Measurements from ENCODE around the gene GPR132. TPM values are rescaled to one million over a fixed set of nuclear protein-coding genes. Genes with fewer than 3 reads are reported as not detected.

Gene GPR132
- total RNA-seq, 1 experiment from 2014 or later: 0.20 TPM

DNA sequence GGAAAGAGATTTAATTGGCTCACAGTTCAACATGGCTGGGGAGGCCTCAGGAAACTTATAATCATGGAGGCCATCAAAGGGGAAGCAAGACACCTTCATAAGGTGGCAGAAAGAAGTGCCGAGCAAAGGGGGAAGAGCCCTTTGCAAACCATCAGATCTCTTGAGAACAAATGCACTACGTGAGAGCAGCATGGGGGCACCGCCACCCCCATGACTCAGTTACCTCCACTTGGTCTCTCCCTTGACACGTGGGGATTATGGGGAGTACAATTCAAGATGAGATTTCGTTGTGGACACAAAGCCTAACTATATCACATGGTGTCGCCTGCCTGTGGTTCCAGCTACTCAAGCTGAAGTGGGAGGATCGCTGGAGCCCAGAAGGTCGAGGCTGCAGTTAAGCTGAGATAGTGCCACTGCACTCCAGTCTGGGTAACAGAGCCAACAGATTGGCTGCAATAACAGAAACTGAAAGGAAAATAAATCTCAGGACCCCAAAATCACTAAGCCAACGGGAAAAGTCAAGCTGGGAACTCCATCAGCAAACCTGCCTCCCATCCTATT lies 34.3 kb downstream of the GPR132 start:
- TF ChIP-seq, protein P1, sequence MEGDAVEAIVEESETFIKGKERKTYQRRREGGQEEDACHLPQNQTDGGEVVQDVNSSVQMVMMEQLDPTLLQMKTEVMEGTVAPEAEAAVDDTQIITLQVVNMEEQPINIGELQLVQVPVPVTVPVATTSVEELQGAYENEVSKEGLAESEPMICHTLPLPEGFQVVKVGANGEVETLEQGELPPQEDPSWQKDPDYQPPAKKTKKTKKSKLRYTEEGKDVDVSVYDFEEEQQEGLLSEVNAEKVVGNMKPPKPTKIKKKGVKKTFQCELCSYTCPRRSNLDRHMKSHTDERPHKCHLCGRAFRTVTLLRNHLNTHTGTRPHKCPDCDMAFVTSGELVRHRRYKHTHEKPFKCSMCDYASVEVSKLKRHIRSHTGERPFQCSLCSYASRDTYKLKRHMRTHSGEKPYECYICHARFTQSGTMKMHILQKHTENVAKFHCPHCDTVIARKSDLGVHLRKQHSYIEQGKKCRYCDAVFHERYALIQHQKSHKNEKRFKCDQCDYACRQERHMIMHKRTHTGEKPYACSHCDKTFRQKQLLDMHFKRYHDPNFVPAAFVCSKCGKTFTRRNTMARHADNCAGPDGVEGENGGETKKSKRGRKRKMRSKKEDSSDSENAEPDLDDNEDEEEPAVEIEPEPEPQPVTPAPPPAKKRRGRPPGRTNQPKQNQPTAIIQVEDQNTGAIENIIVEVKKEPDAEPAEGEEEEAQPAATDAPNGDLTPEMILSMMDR (conservative IDR thresholded peaks at IDR 0.05): no peak
- Histone ChIP-seq H3K4me2 (ENCODE audit: insufficient read depth, insufficient read length, low read length) (no peak overlapping the region), H3K23ac (ENCODE audit: insufficient read length, low read depth, low read length) (no peak overlapping the region), H2BK12ac (ENCODE audit: insufficient read length, low read depth, low read length) (no peak overlapping the region), H3K9ac (ENCODE audit: extremely low read depth, insufficient read length, low read length) (no peak overlapping the region), H2BK5ac (ENCODE audit: insufficient read length, low read length) (no peak overlapping the region), H3K23me2 (ENCODE audit: insufficient read length, low read depth, low read length, poor library complexity, severe bottlenecking) (no peaks in the 10 kb centered on the region), H3K79me1 (ENCODE audit: insufficient read depth, low read depth, low read length, poor library complexity, severe bottlenecking) (no peaks in the 10 kb centered on the region), H4K5ac (ENCODE audit: insufficient read length, low read depth, low read length) (no peak overlapping the region), H3K9me3 (ENCODE audit: control insufficient read depth, low read depth, low read length) (no peaks in the 10 kb centered on the region), H2BK20ac (ENCODE audit: low read depth, low read length, poor library complexity, severe bottlenecking) (no peak overlapping the region), H3K14ac (ENCODE audit: insufficient read depth, low read length) (no peak overlapping the region), H3K56ac (ENCODE audit: insufficient read length, low read depth, low read length) (no peak overlapping the region), H3K4ac (ENCODE audit: low read depth, low read length) (no peak overlapping the region), H2AFZ (ENCODE audit: low read length) (no peak overlapping the region), H2AK5ac (ENCODE audit: insufficient read length, low read length) (no peak overlapping the region), H4K8ac (replicated peaks; ENCODE audit: insufficient read length, low read depth, low read length) (no peak overlapping the region), H2BK120ac (ENCODE audit: low read depth, low read length, poor library complexity, severe bottlenecking) (no peak overlapping the region), H3K27me3 (ENCODE audit: insufficient read depth, low read length) (peaks cover 3% of the 10 kb centered on the region; the same call in 1 of the 2 replicates), H2BK15ac (ENCODE audit: low read depth, low read length) (no peak overlapping the region), H3K4me1 (ENCODE audit: insufficient read depth, low read length) (no peaks in the 10 kb centered on the region; the same call in 1 of the 2 replicates), H4K20me1 (ENCODE audit: control insufficient read depth, insufficient read depth, insufficient read length) (no peaks in the 10 kb centered on the region), H3T11ph (ENCODE audit: low read length) (no peak overlapping the region), H3K27ac (ENCODE audit: insufficient read length, low read depth, low read length) (no peak overlapping the region), H3K79me2 (ENCODE audit: insufficient read depth, low read length) (no peaks in the 10 kb centered on the region), H4K91ac (ENCODE audit: insufficient read length, low read depth, low read length) (no peak overlapping the region), H3K18ac (ENCODE audit: insufficient read length, low read depth, low read length) (no peak overlapping the region)
- Mint-ChIP-seq H3K9me3 (no peaks in the 10 kb centered on the region; a peak in 1 of 5 replicates), H3K4me3 (no peak overlapping the region), H3K4me1 (peaks cover 11 to 17% of the 10 kb centered on the region in 2 experiments), H3K27me3 (ENCODE audit: low read depth) (peaks cover 61% of the 10 kb centered on the region), H3K36me3 (ENCODE audit: insufficient read depth in 1 of 3, low read depth in 3 of 3) (no peaks in the 10 kb centered on the region), H3K27ac (no peak overlapping the region)
- DNase-seq: no peak
- WGBS (ENCODE audit: extremely low coverage, insufficient read length, low lambda C conversion rate): no CpG with 5 or more reads among the region's 9 CpGs

Measured in H9 (cell line).